ENCODE data around the gene WNT8A. TPM values are rescaled to one million over a fixed set of nuclear protein-coding genes. Genes with fewer than 3 reads are reported as not detected.

The WNT8A gene
- total RNA-seq, 1 donor from 2014 or later, result not detected

DNA sequence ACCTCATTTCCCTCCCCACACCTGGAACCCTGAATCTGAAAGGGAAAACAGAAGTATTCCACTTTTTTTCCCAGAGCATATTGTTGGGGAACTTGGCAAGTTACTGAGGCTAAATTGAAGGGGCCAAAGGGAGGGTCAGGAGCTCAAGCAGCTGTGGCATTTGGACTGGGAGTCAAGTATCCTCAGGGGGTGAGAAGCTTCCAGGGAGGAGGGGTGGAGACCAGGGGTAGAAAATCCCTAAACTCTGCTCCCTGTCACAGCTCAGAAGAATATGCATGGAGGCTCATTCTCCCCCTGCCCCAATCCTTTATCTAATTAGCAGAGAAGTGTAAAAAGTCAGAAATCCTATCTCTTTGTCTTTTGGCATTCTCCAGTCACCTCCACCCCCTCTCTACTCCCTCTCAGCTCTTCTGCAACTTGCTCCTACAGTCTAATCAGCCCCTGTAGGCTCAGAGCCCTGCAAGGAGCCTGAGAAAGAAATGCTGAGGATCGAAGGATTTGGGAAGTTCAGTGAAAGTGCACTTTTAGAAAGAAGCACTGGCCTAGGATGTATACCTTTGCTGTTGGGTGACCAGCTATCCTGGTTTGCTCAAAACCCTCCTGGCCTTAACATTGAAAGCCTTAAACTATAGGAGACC is 5.7 kb upstream of the WNT8A start:
- Histone ChIP-seq H3K27me3 (no peaks in the 10 kb centered on the region), H3K9me3 (no peaks in the 10 kb centered on the region), H3K36me3 (no peaks in the 10 kb centered on the region), H3K4me3 (no peak overlapping the region), H3K4me1 (no peaks in the 10 kb centered on the region), H3K27ac (no peak overlapping the region)
- intact Hi-C loops (cut with DNase I), result no loop called here
- DNase-seq (ENCODE audit: low spot score in 2 of 2), result no peak
- TF ChIP-seq, protein P1, sequence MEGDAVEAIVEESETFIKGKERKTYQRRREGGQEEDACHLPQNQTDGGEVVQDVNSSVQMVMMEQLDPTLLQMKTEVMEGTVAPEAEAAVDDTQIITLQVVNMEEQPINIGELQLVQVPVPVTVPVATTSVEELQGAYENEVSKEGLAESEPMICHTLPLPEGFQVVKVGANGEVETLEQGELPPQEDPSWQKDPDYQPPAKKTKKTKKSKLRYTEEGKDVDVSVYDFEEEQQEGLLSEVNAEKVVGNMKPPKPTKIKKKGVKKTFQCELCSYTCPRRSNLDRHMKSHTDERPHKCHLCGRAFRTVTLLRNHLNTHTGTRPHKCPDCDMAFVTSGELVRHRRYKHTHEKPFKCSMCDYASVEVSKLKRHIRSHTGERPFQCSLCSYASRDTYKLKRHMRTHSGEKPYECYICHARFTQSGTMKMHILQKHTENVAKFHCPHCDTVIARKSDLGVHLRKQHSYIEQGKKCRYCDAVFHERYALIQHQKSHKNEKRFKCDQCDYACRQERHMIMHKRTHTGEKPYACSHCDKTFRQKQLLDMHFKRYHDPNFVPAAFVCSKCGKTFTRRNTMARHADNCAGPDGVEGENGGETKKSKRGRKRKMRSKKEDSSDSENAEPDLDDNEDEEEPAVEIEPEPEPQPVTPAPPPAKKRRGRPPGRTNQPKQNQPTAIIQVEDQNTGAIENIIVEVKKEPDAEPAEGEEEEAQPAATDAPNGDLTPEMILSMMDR (IDR thresholded peaks at IDR 0.05), result no peak

DNA sequence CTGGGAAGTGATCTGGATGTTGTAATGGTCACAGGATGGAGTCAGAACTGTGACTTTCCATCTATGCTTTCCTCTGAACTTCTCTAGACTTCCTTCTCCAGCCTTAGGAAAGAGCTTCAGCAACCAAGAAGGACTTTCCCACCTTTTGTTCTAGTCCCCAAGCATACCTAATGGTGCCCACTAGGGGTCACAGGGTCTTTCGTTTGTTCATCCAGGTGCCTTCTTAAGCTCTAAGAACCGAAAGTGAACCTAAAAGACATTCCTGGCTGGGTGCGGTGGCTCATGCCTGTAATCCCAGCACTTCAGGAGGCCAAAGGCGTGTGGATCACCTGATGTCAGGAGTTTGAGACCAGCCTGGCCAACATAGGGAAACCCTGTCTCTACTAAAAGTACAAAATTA is 1.8 kb upstream of the WNT8A start:
- no peaks in the 10 kb centered on the region for H3K36me3 ChIP-seq
- H3K27ac ChIP-seq, result no peak overlapping the region
- H3K4me1 ChIP-seq, result no peaks in the 10 kb centered on the region
- no peak overlapping the region for H3K4me3 ChIP-seq
- H3K9me3 ChIP-seq, result no peaks in the 10 kb centered on the region
- H3K27me3 ChIP-seq, result no peaks in the 10 kb centered on the region
- DNase-seq (ENCODE audit: low spot score in 2 of 2), result no peak
- intact Hi-C loops (cut with DNase I), result no loop called here
- TF ChIP-seq, protein P1 (IDR thresholded peaks at IDR 0.05), result no peak

DNA sequence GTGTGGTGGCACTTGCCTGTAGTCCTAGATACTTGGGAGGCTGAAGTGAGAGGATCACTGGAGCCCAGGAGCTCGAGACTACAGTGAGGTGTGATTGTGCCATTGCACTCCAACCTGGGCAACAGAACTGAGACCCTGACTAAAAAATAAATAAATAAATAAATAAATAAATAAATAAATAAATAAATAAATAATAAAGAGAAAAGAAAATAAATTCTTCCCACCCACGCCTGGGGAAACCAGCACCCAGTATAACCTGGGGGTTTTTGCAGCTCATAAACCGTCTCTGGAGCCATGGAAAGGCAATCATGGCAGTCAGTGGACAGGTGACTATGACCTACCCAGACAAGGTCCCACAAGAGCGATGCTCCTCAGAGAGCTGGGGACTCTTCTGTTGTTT is 7.9 kb downstream of the WNT8A start:
- Histone ChIP-seq H3K27ac (no peak overlapping the region), H3K36me3 (no peaks in the 10 kb centered on the region), H3K9me3 (no peaks in the 10 kb centered on the region), H3K27me3 (no peaks in the 10 kb centered on the region), H3K4me1 (no peaks in the 10 kb centered on the region), H3K4me3 (no peak overlapping the region)
- TF ChIP-seq, protein P1 (IDR thresholded peaks at IDR 0.05), result no peak
- no peak for DNase-seq (ENCODE audit: low spot score in 2 of 2)
- intact Hi-C loops (cut with DNase I), result no loop called here

DNA sequence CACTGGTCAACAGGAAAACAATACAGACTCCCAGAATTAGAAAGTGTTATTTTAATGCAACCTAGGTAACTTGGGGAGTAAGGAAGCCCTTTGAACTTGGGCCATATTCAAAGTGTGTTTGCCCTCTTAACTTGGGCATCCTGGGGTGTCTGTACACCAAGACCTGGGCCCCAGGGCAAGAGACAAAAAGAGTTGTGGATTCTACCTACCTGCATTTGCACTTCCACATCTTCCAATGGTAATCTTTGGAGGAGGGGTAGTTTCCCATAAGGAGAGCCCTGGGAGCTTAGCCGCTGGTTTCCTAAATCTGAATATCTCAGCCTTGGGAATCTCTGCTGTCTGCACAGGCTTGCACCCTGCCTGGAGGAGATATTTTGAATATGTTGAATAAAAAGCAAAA is 8.5 kb downstream of the WNT8A start:
- TF ChIP-seq, protein P1 (IDR thresholded peaks at IDR 0.05), result no peak
- Histone ChIP-seq H3K4me3 (no peak overlapping the region), H3K27me3 (no peaks in the 10 kb centered on the region), H3K36me3 (no peaks in the 10 kb centered on the region), H3K4me1 (no peaks in the 10 kb centered on the region), H3K27ac (no peak overlapping the region), H3K9me3 (no peaks in the 10 kb centered on the region)
- DNase-seq (ENCODE audit: low spot score in 2 of 2), result no peak
- intact Hi-C loops (cut with DNase I), result no loop called here

DNA sequence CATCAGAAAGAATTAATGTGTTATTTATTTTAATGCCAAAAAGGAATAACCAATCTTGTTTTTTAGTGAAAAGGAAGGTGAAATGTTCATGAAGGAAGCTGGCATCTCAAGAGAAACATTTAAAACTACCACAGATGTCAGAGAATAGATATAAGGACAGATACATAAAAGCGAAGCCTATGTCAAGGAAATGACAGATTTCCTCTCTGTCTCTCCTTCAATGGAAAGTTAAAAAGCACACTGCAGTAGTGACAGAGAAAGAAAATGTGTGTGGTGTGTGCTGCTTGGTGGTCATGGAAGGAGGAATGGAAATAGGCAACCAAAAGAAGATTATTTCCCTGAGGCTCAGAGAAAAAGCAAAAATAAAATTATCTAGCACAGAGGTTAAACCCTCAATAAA is 9.2 kb downstream of the WNT8A start:
- intact Hi-C loops (cut with DNase I), result no loop called here
- no peaks in the 10 kb centered on the region for H3K36me3 ChIP-seq
- no peaks in the 10 kb centered on the region for H3K4me1 ChIP-seq
- no peak overlapping the region for H3K27ac ChIP-seq
- no peaks in the 10 kb centered on the region for H3K9me3 ChIP-seq
- TF ChIP-seq, protein P1 (IDR thresholded peaks at IDR 0.05), result no peak
- no peak overlapping the region for H3K4me3 ChIP-seq
- H3K27me3 ChIP-seq, result no peaks in the 10 kb centered on the region
- no peak for DNase-seq (ENCODE audit: low spot score in 2 of 2)
